Lung (tissue), 12 donors: ENCODE data around the gene PRSS3. TPM values are rescaled to one million over a fixed set of nuclear protein-coding genes. Genes with fewer than 3 reads are reported as not detected.
"Not testable (repeated sequence)": the region's sequence is repeated elsewhere in the genome, so short reads cannot be mapped to it uniquely, and the experiment has no call there.

ENCODE experiments used
- ATAC-seq: fragments of 200-7000 bp; cut with Tn5 transposase; one replicate; pipeline ENCODE4 v1.9.1; 2020; ENCODE audit warnings: moderate number of reproducible peaks; ENCODE audit not compliant: insufficient read depth, low FRiP score
- DNase-seq, 3 donors: peaks; one replicate each; pipeline ENCODE4 v3.0.0-alpha.2; 2013 to 2017
- H3K27ac ChIP-seq, 2 donors: one replicate each; pipeline ENCODE4 v1.5.1; 2013; ENCODE audit warnings: mild to moderate bottlenecking in 2 of 2, moderate library complexity in 2 of 2, control low read depth in 1 of 2, inconsistent platforms in 1 of 2, low read depth in 1 of 2, low read length in 1 of 2
- H3K27me3 ChIP-seq, 3 donors: one replicate each; pipeline ENCODE4 v1.5.1; 2013; ENCODE audit warnings: low read length in 2 of 3; ENCODE audit not compliant: control insufficient read depth in 3 of 3, insufficient read depth in 3 of 3
- H3K36me3 ChIP-seq, 4 donors: one replicate each; pipeline ENCODE4 v1.5.1; 2013; ENCODE audit warnings: low read length in 4 of 4, mild to moderate bottlenecking in 1 of 4, moderate library complexity in 1 of 4; ENCODE audit not compliant: control insufficient read depth in 4 of 4, insufficient read depth in 4 of 4
- H3K4me1 ChIP-seq, 5 donors: one replicate each; pipeline ENCODE4 v1.5.1; 2013; ENCODE audit warnings: low read length in 5 of 5, mild to moderate bottlenecking in 2 of 5, moderate library complexity in 1 of 5; ENCODE audit not compliant: control insufficient read depth in 5 of 5, insufficient read depth in 5 of 5
- H3K4me3 ChIP-seq: one replicate; pipeline ENCODE4 v1.5.1; 2013; ENCODE audit warnings: mild to moderate bottlenecking, control low read depth, moderate library complexity
- H3K9ac ChIP-seq, 2 donors: one replicate each; pipeline ENCODE4 v1.5.1; 2013; ENCODE audit warnings: low read length in 2 of 2, control low read depth in 1 of 2; ENCODE audit not compliant: insufficient read depth in 1 of 2
- H3K9me3 ChIP-seq, 4 donors: one replicate each; pipeline ENCODE4 v1.5.1; 2013; ENCODE audit warnings: low read length in 3 of 4, mild to moderate bottlenecking in 1 of 4, moderate library complexity in 1 of 4; ENCODE audit not compliant: control insufficient read depth in 4 of 4, insufficient read depth in 3 of 4
- CTCF ChIP-seq: IDR thresholded peaks from 2 replicates; pipeline ENCODE4 v1.5.1; 2012; ENCODE audit warnings: mild to moderate bottlenecking; ENCODE audit errors: control extremely low read depth, extremely low read depth
- WGBS, 2 donors: extraction: QIAGEN DNeasy Blood & Tissue Kit; methylation state at CpG; one replicate each; pipeline ENCODE4 v1.1.7; 2013; 5-methylcytosine and 5-hydroxymethylcytosine counted together
- polyA plus RNA-seq, 2 donors: library from polyadenylated mRNA; stranded (reverse); fragments of 200-250 nt; gene quantifications; one replicate each; pipeline ENCODE4 v1.2.1, GENCODE V29; 2013
- total RNA-seq, 2 donors: library from RNA; depleted of rRNA in 1 of 2; stranded (reverse); fragments of >200 nt in 1 of 2; gene quantifications; one replicate each; pipeline ENCODE4 v1.2.1, GENCODE V29; 2014 to 2021
- donor health status: control.
- donor health status: control.
- donor health status: Bipolar disorder and iron deficiency.
- donor health status: healthy.
- donor health status: DM: yes; HTN: yes; CAD: no.

The PRSS3 gene
- total and polyA plus RNA-seq, 4 donors, result 0.26 to 1.3 (median 0.37) TPM; not detected in 1

GRCh38 chr9:33808979-33809322 is 13.6 kb downstream of the PRSS3 start:
- H3K4me1 ChIP-seq, H3K9ac ChIP-seq, DNase-seq, H3K9me3 ChIP-seq, H3K27me3 ChIP-seq, ATAC-seq, H3K27ac ChIP-seq, H3K36me3 ChIP-seq, H3K4me3 ChIP-seq: not testable (repeated sequence)
- WGBS, 2 donors, result 42 to 62% methylated on average over 1 of the region's 1 CpG

GRCh38 chr9:33809506-33809905 is 14.1 kb downstream of the PRSS3 start:
- no peak overlapping the region for H3K9ac ChIP-seq
- 97 to 100% methylated on average over 1 of the region's 1 CpG for WGBS, 2 donors
- TF ChIP-seq CTCF, result no peak
- H3K9me3 ChIP-seq, result no peaks in the 10 kb centered on the region
- no peak overlapping the region for H3K4me3 ChIP-seq
- no peaks in the 10 kb centered on the region for H3K36me3 ChIP-seq
- DNase-seq (no peak), ATAC-seq (no peak)
- H3K27me3 ChIP-seq, result no peaks in the 10 kb centered on the region
- H3K4me1 ChIP-seq, result peaks cover 0 to 6% (median 0%) of the 10 kb centered on the region in 5 donors
- no peak overlapping the region for H3K27ac ChIP-seq

- Histone ChIP-seq H3K27ac (peak overlapping the region; percentile 71 to 75), H3K9ac (no peak overlapping the region), H3K36me3 (no peaks in the 10 kb centered on the region), H3K27me3 (no peaks in the 10 kb centered on the region), H3K9me3 (no peaks in the 10 kb centered on the region), H3K4me1 (peaks cover 0 to 18% (median 8%) of the 10 kb centered on the region in 5 donors), H3K4me3 (no peak overlapping the region)
- peak; percentile 36 for TF ChIP-seq CTCF
- WGBS, 2 donors, result 65 to 66% methylated on average over 8 of the region's 8 CpGs
- peak in 2 of 3 donors; percentile 60 to 69 for DNase-seq
- ATAC-seq, result no peak
Observed at GRCh38 chr9:33813712-33814641, 18.6 kb downstream of the PRSS3 start.

GRCh38 chr9:33815781-33816180 is 20.4 kb downstream of the PRSS3 start:
- Histone ChIP-seq H3K4me3 (no peak overlapping the region), H3K9me3 (no peaks in the 10 kb centered on the region), H3K27ac (peak overlapping the region; percentile 95 to 99), H3K4me1 (peaks cover 1 to 26% (median 16%) of the 10 kb centered on the region in 5 donors), H3K27me3 (no peaks in the 10 kb centered on the region), H3K36me3 (no peaks in the 10 kb centered on the region), H3K9ac (no peak overlapping the region)
- no peak for TF ChIP-seq CTCF
- 96% methylated on average over 7 of the region's 7 CpGs for WGBS, 2 donors
- no peak for ATAC-seq
- no peak for DNase-seq
